Measurements from ENCODE around the gene C1QTNF1. TPM values are rescaled to one million over a fixed set of nuclear protein-coding genes. Genes with fewer than 3 reads are reported as not detected.

C1QTNF1 gene
- polyA plus RNA-seq, 1 of the 3 experiments (the other 2 are of a cell fraction), result 14.3 TPM

DNA sequence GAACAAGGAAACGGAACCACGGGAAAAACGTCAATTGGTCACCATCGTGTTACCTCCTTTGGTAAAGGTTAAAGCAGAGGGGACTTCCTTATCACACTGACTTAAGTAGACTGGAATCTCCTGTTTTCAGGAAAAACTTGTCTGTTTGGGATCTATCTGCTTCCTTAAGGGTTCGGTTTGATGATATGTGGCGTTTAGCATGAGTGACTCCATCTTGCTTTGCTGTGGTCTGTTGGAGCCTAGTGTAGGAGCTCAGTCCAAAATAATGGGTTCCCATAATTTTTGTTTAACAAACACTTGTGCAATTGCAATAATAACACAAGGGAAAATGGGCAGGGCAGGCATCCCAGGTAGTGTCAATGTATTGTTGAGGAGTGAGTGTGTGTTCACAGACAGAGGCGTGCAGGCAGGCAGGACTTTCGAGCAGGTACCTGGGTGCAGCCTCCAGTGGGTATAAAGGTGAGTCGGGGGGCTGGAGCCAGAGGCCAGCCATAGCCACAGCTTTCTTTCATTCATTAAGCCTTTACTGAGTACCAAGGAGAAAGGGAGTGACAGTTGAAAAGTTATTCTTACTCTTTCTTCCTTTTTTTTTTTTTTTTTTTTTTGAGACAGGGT lies 46.4 kb downstream of the C1QTNF1 start (continued):
- TF ChIP-seq, protein P1, sequence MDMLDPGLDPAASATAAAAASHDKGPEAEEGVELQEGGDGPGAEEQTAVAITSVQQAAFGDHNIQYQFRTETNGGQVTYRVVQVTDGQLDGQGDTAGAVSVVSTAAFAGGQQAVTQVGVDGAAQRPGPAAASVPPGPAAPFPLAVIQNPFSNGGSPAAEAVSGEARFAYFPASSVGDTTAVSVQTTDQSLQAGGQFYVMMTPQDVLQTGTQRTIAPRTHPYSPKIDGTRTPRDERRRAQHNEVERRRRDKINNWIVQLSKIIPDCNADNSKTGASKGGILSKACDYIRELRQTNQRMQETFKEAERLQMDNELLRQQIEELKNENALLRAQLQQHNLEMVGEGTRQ (IDR thresholded peaks at IDR 0.05; ENCODE audit: borderline replicate concordance, low read depth, low read length), result no peak
- TF ChIP-seq EZH2phosphoT487 (IDR thresholded peaks at IDR 0.05; ENCODE audit: borderline replicate concordance, low read depth), result no peak
- TF ChIP-seq CHD2 (IDR thresholded peaks at IDR 0.05; ENCODE audit: low read length, partially characterized antibody), result no peak
- TF ChIP-seq GABPA (IDR thresholded peaks at IDR 0.05; ENCODE audit: low read depth), result no peak

DNA sequence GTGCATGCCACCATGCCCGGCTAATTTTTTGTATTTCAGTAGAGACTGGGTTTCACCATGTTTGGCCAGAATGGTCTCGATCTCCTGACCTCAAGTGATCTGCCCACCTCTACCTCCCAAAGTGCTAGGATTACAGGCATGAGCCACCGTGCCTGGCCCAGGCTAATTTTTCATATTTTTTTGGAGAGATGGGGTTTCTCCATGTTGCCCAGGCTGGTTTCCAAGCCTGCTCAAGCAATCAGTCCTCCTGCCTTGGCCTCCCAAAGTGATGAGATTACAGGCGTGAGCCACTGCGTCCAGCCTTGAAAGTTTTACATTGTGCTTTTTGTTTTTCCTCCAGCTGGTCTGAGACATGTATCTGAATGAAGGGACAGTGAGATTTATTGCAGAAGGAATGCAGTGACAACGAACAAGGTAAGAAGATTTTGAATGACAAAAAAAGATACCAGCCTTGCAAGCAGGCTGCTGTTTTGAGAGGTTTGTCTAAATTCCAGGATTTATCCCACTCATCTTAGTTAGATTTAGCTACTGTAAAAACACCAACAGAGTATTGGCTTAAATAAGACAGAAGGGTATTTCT lies 47.3 kb downstream of the C1QTNF1 start:
- Histone ChIP-seq H3F3A (replicated peaks; ENCODE audit: insufficient read depth) (no peaks in the 10 kb centered on the region), H3K27ac (ENCODE audit: low read depth in 2 of 2, low read length in 1 of 2) (no peak overlapping the region), H3K4me3 (ENCODE audit: low read depth in 2 of 2, low read length in 1 of 2) (no peak overlapping the region), H3K4me2 (no peak overlapping the region), H3K36me3 (replicated peaks in 1 of 2; ENCODE audit: control insufficient read depth in 1 of 2, insufficient read depth in 2 of 2, low read length in 1 of 2) (no peaks in the 10 kb centered on the region), H4K20me1 (ENCODE audit: insufficient read depth) (no peaks in the 10 kb centered on the region), H3K27me3 (ENCODE audit: insufficient read depth) (no peaks in the 10 kb centered on the region; the same call in 1 of the 2 replicates), H3K9me2 (no peaks in the 10 kb centered on the region), H3K9ac (no peak overlapping the region), H2AFZ (ENCODE audit: low read depth) (no peak overlapping the region), H3K79me2 (ENCODE audit: insufficient read depth) (0 out of 2 replicates have a peak, but pooled peaks cover 4% of the 10 kb centered on the region), H3K4me1 (ENCODE audit: control insufficient read depth in 1 of 2, insufficient read depth in 2 of 2, low read depth in 1 of 2, low read length in 1 of 2) (peaks cover 0 to 7% of the 10 kb centered on the region in 2 experiments; a peak in 1 of 4 replicates), H3K9me3 (no peaks in the 10 kb centered on the region)
- CTCF ChIA-PET, result interaction anchor here (0.6 to 5.7 kb wide), 12 partner anchors 11 to 682 kb away, joined by 3 to 41 read pairs (median 4); no protein-coding TSS in a partner anchor
- TF ChIP-seq EZH2phosphoT487 (IDR thresholded peaks at IDR 0.05; ENCODE audit: borderline replicate concordance, low read depth) (no peak), NFIC (IDR thresholded peaks at IDR 0.05; ENCODE audit: borderline replicate concordance) (no peak), CHD2 (IDR thresholded peaks at IDR 0.05; ENCODE audit: low read length, partially characterized antibody) (no peak), SMC3 (IDR thresholded peaks at IDR 0.05; ENCODE audit: low read depth, low read length) (no peak), RFX5 (IDR thresholded peaks at IDR 0.05; ENCODE audit: low read length) (no peak), TCF12 (IDR thresholded peaks at IDR 0.05) (no peak)
- TF ChIP-seq, protein P2, sequence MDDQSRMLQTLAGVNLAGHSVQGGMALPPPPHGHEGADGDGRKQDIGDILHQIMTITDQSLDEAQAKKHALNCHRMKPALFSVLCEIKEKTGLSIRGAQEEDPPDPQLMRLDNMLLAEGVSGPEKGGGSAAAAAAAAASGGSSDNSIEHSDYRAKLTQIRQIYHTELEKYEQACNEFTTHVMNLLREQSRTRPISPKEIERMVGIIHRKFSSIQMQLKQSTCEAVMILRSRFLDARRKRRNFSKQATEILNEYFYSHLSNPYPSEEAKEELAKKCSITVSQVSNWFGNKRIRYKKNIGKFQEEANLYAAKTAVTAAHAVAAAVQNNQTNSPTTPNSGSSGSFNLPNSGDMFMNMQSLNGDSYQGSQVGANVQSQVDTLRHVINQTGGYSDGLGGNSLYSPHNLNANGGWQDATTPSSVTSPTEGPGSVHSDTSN (IDR thresholded peaks at IDR 0.05), result no peak
- TF ChIP-seq, protein P3, sequence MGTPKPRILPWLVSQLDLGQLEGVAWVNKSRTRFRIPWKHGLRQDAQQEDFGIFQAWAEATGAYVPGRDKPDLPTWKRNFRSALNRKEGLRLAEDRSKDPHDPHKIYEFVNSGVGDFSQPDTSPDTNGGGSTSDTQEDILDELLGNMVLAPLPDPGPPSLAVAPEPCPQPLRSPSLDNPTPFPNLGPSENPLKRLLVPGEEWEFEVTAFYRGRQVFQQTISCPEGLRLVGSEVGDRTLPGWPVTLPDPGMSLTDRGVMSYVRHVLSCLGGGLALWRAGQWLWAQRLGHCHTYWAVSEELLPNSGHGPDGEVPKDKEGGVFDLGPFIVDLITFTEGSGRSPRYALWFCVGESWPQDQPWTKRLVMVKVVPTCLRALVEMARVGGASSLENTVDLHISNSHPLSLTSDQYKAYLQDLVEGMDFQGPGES (IDR thresholded peaks at IDR 0.05; ENCODE audit: low read depth, low read length), result no peak
- POLR2A ChIA-PET, result no interaction called here
- no peak for DNase-seq
- 81% methylated on average over 6 of the region's 6 CpGs for WGBS (ENCODE audit: low lambda C conversion rate)

Data from SK-N-SH (cell line).